Myocyte (in vitro differentiated cells): ENCODE results near the gene TTPAL. TPM values are rescaled to one million over a fixed set of nuclear protein-coding genes. Genes with fewer than 3 reads are reported as not detected.
"Not testable (repeated sequence)": the region's sequence is repeated elsewhere in the genome, so short reads cannot be mapped to it uniquely, and the experiment has no call there.

Experiments used
- DNase-seq: peaks from one replicate; pipeline ENCODE4 v3.0.0-alpha.2; 2012; ENCODE audit warnings: low read depth
- total RNA-seq: library from RNA; depleted of rRNA; stranded (reverse); fragments of >200 nt; gene quantifications from 2 replicates; pipeline ENCODE4 v1.2.3, GENCODE V29; 2014

Gene TTPAL
- total RNA-seq, 1 donor from 2014 or later, result 4.8 TPM

- DNase-seq, result no peak
These were observed 8.3 kb upstream of the TTPAL start for GRCh38 chr20:44467289-44467883.

GRCh38 chr20:44468044-44468782 lies 7.5 kb upstream of the TTPAL start:
- DNase-seq, result no peak

- DNase-seq, result no peak
These were observed 5.3 kb upstream of the TTPAL start for GRCh38 chr20:44470327-44470726.

GRCh38 chr20:44471481-44471882 lies 4.2 kb upstream of the TTPAL start:
- DNase-seq, result peak; percentile 56

- DNase-seq, result not testable (repeated sequence)
These were observed 3.4 kb upstream of the TTPAL start for GRCh38 chr20:44472283-44472682.

- no peak for DNase-seq
These were observed 341 bp upstream of the TTPAL start for GRCh38 chr20:44475372-44475693.

GRCh38 chr20:44477151-44477550 lies 1.5 kb downstream of the TTPAL start:
- DNase-seq, result no peak

GRCh38 chr20:44478206-44478605 lies 2.5 kb downstream of the TTPAL start:
- no peak for DNase-seq

GRCh38 chr20:44479643-44480042 lies 4.0 kb downstream of the TTPAL start:
- DNase-seq, result no peak

- no peak for DNase-seq
These were observed 4.4 kb downstream of the TTPAL start for GRCh38 chr20:44480097-44480496.

GRCh38 chr20:44481719-44482416 lies 6.2 kb downstream of the TTPAL start:
- no peak for DNase-seq

- no peak for DNase-seq
These were observed 7.4 kb downstream of the TTPAL start for GRCh38 chr20:44483112-44483511.

- no peak for DNase-seq
These were observed 9.6 kb downstream of the TTPAL start for GRCh38 chr20:44485078-44485829.

- DNase-seq, result no peak
These were observed 10.1 kb downstream of the TTPAL start for GRCh38 chr20:44485830-44486198.

- no peak for DNase-seq
These were observed 12.9 kb downstream of the TTPAL start for GRCh38 chr20:44488551-44488950.

GRCh38 chr20:44489223-44489622 lies 13.5 kb downstream of the TTPAL start:
- DNase-seq, result no peak

- DNase-seq, result no peak
These were observed 14.3 kb downstream of the TTPAL start for GRCh38 chr20:44489931-44490330.

- DNase-seq, result peak; percentile 32
These were observed 16.1 kb downstream of the TTPAL start for GRCh38 chr20:44491635-44492395.

- peak; percentile 28 for DNase-seq
These were observed 18.6 kb downstream of the TTPAL start for GRCh38 chr20:44494266-44494665.

GRCh38 chr20:44494681-44495080 lies 19.0 kb downstream of the TTPAL start:
- no peak for DNase-seq

GRCh38 chr20:44495257-44495656 lies 19.6 kb downstream of the TTPAL start:
- no peak for DNase-seq
